ENCODE results near the gene DHRS1.

Gene DHRS1

GRCh38 chr14:24312736-24313507 is 13.3 kb upstream of the DHRS1 start:
- no peak overlapping the region for H3K4me3 ChIP-seq (ENCODE audit: severe bottlenecking)
- TF ChIP-seq CTCF (IDR thresholded peaks at IDR 0.05; ENCODE audit: poor library complexity, severe bottlenecking): no peak
- ATAC-seq (ENCODE audit: low read depth) (no peak), DNase-seq (ENCODE audit: low spot score) (no peak)
- H3K36me3 ChIP-seq (ENCODE audit: low read depth): peaks cover 8% of the 10 kb centered on the region
- H3K27ac ChIP-seq (ENCODE audit: poor library complexity, severe bottlenecking): no peak overlapping the region
- H3K4me1 ChIP-seq (ENCODE audit: insufficient read depth, poor library complexity, severe bottlenecking): peaks cover 35% of the 10 kb centered on the region
- no peaks in the 10 kb centered on the region for H3K9me3 ChIP-seq (ENCODE audit: severe bottlenecking)
- H3K27me3 ChIP-seq (ENCODE audit: insufficient read depth, poor library complexity, severe bottlenecking): no peaks in the 10 kb centered on the region

DNA sequence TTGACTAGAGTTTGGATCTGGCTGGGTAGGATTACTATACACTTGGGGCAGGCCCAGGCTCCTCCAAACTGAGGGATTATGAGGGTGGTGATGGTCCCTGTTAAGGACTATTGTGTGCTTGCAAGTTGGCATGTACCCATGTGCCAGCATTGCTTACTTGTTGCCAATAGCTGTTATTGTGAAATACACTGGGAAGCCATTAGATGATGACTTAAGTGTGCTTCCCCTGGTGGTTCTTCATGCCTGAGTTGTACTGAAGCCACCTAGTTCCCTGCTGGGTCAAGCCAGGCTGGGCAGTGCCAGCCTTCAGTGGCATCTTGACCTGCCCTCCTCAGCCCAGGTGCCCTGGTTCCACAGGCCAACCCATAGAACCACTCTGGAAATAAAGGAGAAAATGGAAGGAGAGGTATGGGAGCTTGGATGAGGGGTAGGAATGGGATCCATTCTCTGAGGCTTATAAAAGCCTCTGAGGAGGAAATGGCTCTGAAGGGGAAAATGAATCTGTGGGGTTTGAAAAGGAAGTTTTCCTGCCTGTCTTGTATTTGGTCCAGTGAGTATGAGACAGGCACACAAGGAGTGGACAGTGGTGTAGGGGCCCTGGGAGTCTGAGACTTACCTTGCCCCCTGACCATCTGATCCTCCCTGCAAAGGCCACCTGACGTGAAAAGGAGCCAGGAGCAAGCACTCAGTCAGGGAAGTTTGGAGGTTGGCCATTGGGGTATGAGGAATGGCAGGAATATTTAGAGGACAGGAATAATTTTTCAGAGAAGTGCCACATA is 12.4 kb upstream of the DHRS1 start:
- no peak overlapping the region for H3K27ac ChIP-seq (ENCODE audit: poor library complexity, severe bottlenecking)
- peaks cover 29% of the 10 kb centered on the region for H3K4me1 ChIP-seq (ENCODE audit: insufficient read depth, poor library complexity, severe bottlenecking)
- no peak overlapping the region for H3K4me3 ChIP-seq (ENCODE audit: severe bottlenecking)
- no peaks in the 10 kb centered on the region for H3K27me3 ChIP-seq (ENCODE audit: insufficient read depth, poor library complexity, severe bottlenecking)
- H3K9me3 ChIP-seq (ENCODE audit: severe bottlenecking): no peaks in the 10 kb centered on the region
- ATAC-seq (ENCODE audit: low read depth): no peak
- DNase-seq (ENCODE audit: low spot score): no peak
- H3K36me3 ChIP-seq (ENCODE audit: low read depth): peaks cover 8% of the 10 kb centered on the region
- no peak for TF ChIP-seq CTCF (IDR thresholded peaks at IDR 0.05; ENCODE audit: poor library complexity, severe bottlenecking)

GRCh38 chr14:24310646-24311604 is 11.3 kb upstream of the DHRS1 start, which contains the start of gene LTB4R:
Gene LTB4R (plus strand): TSS chr14:24311502. CDS start chr14:24315652, 4,150 bp downstream.
- Histone ChIP-seq H3K27ac (ENCODE audit: poor library complexity, severe bottlenecking) (peak within 1 kb of the TSS; percentile 76), H3K27me3 (ENCODE audit: insufficient read depth, poor library complexity, severe bottlenecking) (no peaks in the 10 kb centered on the region)

DNA sequence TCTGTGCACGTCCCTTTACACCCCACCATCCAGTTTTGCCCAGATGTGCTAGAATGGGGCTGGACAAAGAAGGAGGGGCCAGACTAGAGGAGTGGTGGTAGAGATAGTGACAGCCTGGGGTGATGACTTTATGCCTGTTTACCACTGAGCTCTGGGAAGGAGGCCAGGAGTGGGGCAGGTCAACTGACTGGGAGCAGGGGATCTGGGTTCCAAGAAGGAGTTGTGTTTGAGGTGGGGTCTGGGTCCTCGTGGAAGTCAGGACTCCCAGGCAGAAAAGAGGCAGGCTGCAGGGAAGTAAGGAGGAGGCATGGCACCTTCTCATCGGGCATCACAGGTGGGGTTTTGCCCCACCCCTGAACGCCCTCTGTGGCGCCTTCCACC is 10.7 kb upstream of the DHRS1 start:
- H3K4me1 ChIP-seq (ENCODE audit: insufficient read depth, poor library complexity, severe bottlenecking): peaks cover 25% of the 10 kb centered on the region
- no peak overlapping the region for H3K4me3 ChIP-seq (ENCODE audit: severe bottlenecking)
- ATAC-seq (ENCODE audit: low read depth) (peak; percentile 38), DNase-seq (ENCODE audit: low spot score) (no peak)
- H3K27me3 ChIP-seq (ENCODE audit: insufficient read depth, poor library complexity, severe bottlenecking): no peaks in the 10 kb centered on the region
- peak overlapping the region; percentile 76 for H3K27ac ChIP-seq (ENCODE audit: poor library complexity, severe bottlenecking)
- no peak for TF ChIP-seq CTCF (IDR thresholded peaks at IDR 0.05; ENCODE audit: poor library complexity, severe bottlenecking)
- peaks cover 18% of the 10 kb centered on the region for H3K36me3 ChIP-seq (ENCODE audit: low read depth)
- no peaks in the 10 kb centered on the region for H3K9me3 ChIP-seq (ENCODE audit: severe bottlenecking)

More at GRCh38 chr14:24310646-24311604, 11.3 kb upstream of the DHRS1 start, which contains the start of gene LTB4R:
- DNase-seq (ENCODE audit: low spot score) (no peak), ATAC-seq (ENCODE audit: low read depth) (peak; percentile 35)
- Histone ChIP-seq H3K4me3 (ENCODE audit: severe bottlenecking) (no peak within 1 kb of the TSS), H3K4me1 (ENCODE audit: insufficient read depth, poor library complexity, severe bottlenecking) (peaks cover 25% of the 10 kb centered on the region), H3K9me3 (ENCODE audit: severe bottlenecking) (no peaks in the 10 kb centered on the region), H3K36me3 (ENCODE audit: low read depth) (peaks cover 11% of the 10 kb centered on the region)
- TF ChIP-seq CTCF (IDR thresholded peaks at IDR 0.05; ENCODE audit: poor library complexity, severe bottlenecking): peak; percentile 34

Data from RWPE2 (cell line).